ENCODE data around the gene ADNP. TPM values are rescaled to one million over a fixed set of nuclear protein-coding genes. Genes with fewer than 3 reads are reported as not detected.

The ADNP gene
- total and polyA plus RNA-seq, 7 donors: 12.0 to 52.6 (median 41.5) TPM

GRCh38 chr20:50844430-50845100 lies 86.7 kb downstream of the ADNP start:
- TF ChIP-seq POLR2AphosphoS5 (IDR thresholded peaks at IDR 0.05): no peak
- TF ChIP-seq CTCF (IDR thresholded peaks at IDR 0.05): no peak
- no peak for TF ChIP-seq EP300 (IDR thresholded peaks at IDR 0.05)
- no peak for TF ChIP-seq POLR2A (IDR thresholded peaks at IDR 0.05)
- intact Hi-C loops (cut with DNase I): no loop called here
- no peak for DNase-seq
- Histone ChIP-seq H3K4me1 (peaks cover 0 to 15% (median 14%) of the 10 kb centered on the region in 4 donors), H3K27me3 (no peaks in the 10 kb centered on the region), H3K9me3 (no peaks in the 10 kb centered on the region), H3K27ac (no peak overlapping the region), H3K36me3 (no peaks in the 10 kb centered on the region), H3K4me3 (no peak overlapping the region)
- WGBS, 2 donors: 84 to 88% methylated on average over 9 of the region's 9 CpGs

GRCh38 chr20:50843331-50844276 lies 87.6 kb downstream of the ADNP start:
- no peak for DNase-seq
- Histone ChIP-seq H3K27me3 (no peaks in the 10 kb centered on the region), H3K9me3 (no peaks in the 10 kb centered on the region), H3K27ac (no peak overlapping the region), H3K36me3 (no peaks in the 10 kb centered on the region), H3K4me3 (no peak overlapping the region), H3K4me1 (peaks cover 0 to 6% (median 5%) of the 10 kb centered on the region in 4 donors)
- WGBS, 2 donors: 87 to 91% methylated on average over 9 of the region's 9 CpGs
- intact Hi-C loops (cut with DNase I): no loop called here
- no peak for TF ChIP-seq POLR2A (IDR thresholded peaks at IDR 0.05)
- TF ChIP-seq POLR2AphosphoS5 (IDR thresholded peaks at IDR 0.05): no peak
- no peak for TF ChIP-seq EP300 (IDR thresholded peaks at IDR 0.05)
- no peak for TF ChIP-seq CTCF (IDR thresholded peaks at IDR 0.05)

GRCh38 chr20:50842821-50843220 lies 88.4 kb downstream of the ADNP start:
- intact Hi-C loops (cut with DNase I): no loop called here
- no peak for DNase-seq
- TF ChIP-seq POLR2AphosphoS5 (IDR thresholded peaks at IDR 0.05): no peak
- no peak for TF ChIP-seq CTCF (IDR thresholded peaks at IDR 0.05)
- no peak for TF ChIP-seq EP300 (IDR thresholded peaks at IDR 0.05)
- no peak for TF ChIP-seq POLR2A (IDR thresholded peaks at IDR 0.05)
- H3K4me1 ChIP-seq: peaks cover 0 to 4% (median 4%) of the 10 kb centered on the region in 4 donors
- no peaks in the 10 kb centered on the region for H3K36me3 ChIP-seq
- H3K9me3 ChIP-seq: no peaks in the 10 kb centered on the region
- H3K27ac ChIP-seq: no peak overlapping the region
- H3K27me3 ChIP-seq: no peaks in the 10 kb centered on the region
- H3K4me3 ChIP-seq: no peak overlapping the region
- 96% methylated on average over 5 of the region's 5 CpGs for WGBS, 2 donors

Small RNAs within 50 kb of the gene (small RNA-seq; reads per million reads assigned to genes)
- gene TMSB4XP6: 0 reads per million in 3 donors

Other genes with a start within 250 kb of the ADNP start
- 10 to 100 TPM in 3 of 4 donors, 1 to 10 TPM in 1; 9.4 to 28.0 (median 15.1) TPM for gene RIPOR3, start 239.9 kb downstream of the ADNP start, total RNA-seq
- 1 to 10 TPM in 2 of 3 donors, under 1 TPM in 1; 0.92 to 7.8 (median 4.8) TPM for gene RIPOR3, start 239.9 kb downstream of the ADNP start, polyA plus RNA-seq
- gene PARD6B, start 199.9 kb downstream of the ADNP start, total RNA-seq: 1 to 10 TPM in 2 of 4 donors, under 1 TPM in 2; 0.83 to 1.8 (median 1.2) TPM
- 1 to 10 TPM; 2.4 to 5.1 (median 3.0) TPM for gene PARD6B, start 199.9 kb downstream of the ADNP start, polyA plus RNA-seq
- 1 to 10 TPM; 2.1 to 5.3 (median 4.4) TPM for gene BCAS4, start 136.4 kb downstream of the ADNP start, total RNA-seq
- gene BCAS4, start 136.4 kb downstream of the ADNP start, polyA plus RNA-seq: 10 to 100 TPM in 1 of 3 donors, under 1 TPM in 2; 0.46 to 10.1 (median 0.60) TPM
- gene DPM1, start 27.1 kb upstream of the ADNP start, total RNA-seq: 10 to 100 TPM; 45.4 to 94.6 (median 63.0) TPM
- gene DPM1, start 27.1 kb upstream of the ADNP start, polyA plus RNA-seq: 10 to 100 TPM; 52.9 to 76.1 (median 60.4) TPM
- gene MOCS3, start 27.4 kb upstream of the ADNP start, total RNA-seq: 1 to 10 TPM; 2.8 to 3.9 (median 3.6) TPM
- gene MOCS3, start 27.4 kb upstream of the ADNP start, polyA plus RNA-seq: 1 to 10 TPM; 1.2 to 3.9 (median 3.6) TPM
- 1 to 10 TPM; 1.7 to 5.3 (median 3.3) TPM for gene KCNG1, start 91.7 kb upstream of the ADNP start, total RNA-seq
- 1 to 10 TPM; 2.3 to 7.1 (median 2.4) TPM for gene KCNG1, start 91.7 kb upstream of the ADNP start, polyA plus RNA-seq

All from sigmoid colon (tissue), 7 donors.